Measurements from ENCODE around the gene ARHGEF19. TPM values are rescaled to one million over a fixed set of nuclear protein-coding genes. Genes with fewer than 3 reads are reported as not detected.

Gene ARHGEF19
- total and polyA plus RNA-seq, 8 donors: 10.4 to 67.7 (median 56.5) TPM

GRCh38 chr1:16174261-16174868 is 38.1 kb downstream of the ARHGEF19 start:
- intact Hi-C loops (cut with DNase I): no loop called here
- peaks cover 0 to 8% of the 10 kb centered on the region in 2 donors for H3K27me3 ChIP-seq

GRCh38 chr1:16173447-16174260 is 38.8 kb downstream of the ARHGEF19 start:
- peaks cover 0 to 15% of the 10 kb centered on the region in 2 donors for H3K27me3 ChIP-seq
- ATAC-seq: peak; percentile 79
- no peak for TF ChIP-seq CTCF (IDR thresholded peaks at IDR 0.05)
- H3K4me3 ChIP-seq: no peak overlapping the region
- peak overlapping the region; percentile 55 to 56 for H3K27ac ChIP-seq
- peaks cover 26 to 46% of the 10 kb centered on the region in 2 donors for H3K4me1 ChIP-seq
- no peaks in the 10 kb centered on the region for H3K36me3 ChIP-seq
- peak in 3 of 4 donors; percentile 71 to 92 (median 82) for DNase-seq
- intact Hi-C loops (cut with DNase I): no loop called here
- no peaks in the 10 kb centered on the region for H3K9me3 ChIP-seq

More at GRCh38 chr1:16174261-16174868, 38.1 kb downstream of the ARHGEF19 start:
- ATAC-seq (no peak), DNase-seq (no peak)
- TF ChIP-seq CTCF (IDR thresholded peaks at IDR 0.05): no peak
- H3K27ac ChIP-seq: no peak overlapping the region
- H3K9me3 ChIP-seq: no peaks in the 10 kb centered on the region
- peaks cover 29 to 46% of the 10 kb centered on the region in 2 donors for H3K4me1 ChIP-seq
- no peaks in the 10 kb centered on the region for H3K36me3 ChIP-seq
- H3K4me3 ChIP-seq: no peak overlapping the region

- DNase-seq (no peak), ATAC-seq (peak; percentile 55)
- intact Hi-C loops (cut with DNase I): no loop called here
- Histone ChIP-seq H3K36me3 (no peaks in the 10 kb centered on the region), H3K27me3 (peaks cover 0 to 22% of the 10 kb centered on the region in 2 donors), H3K9me3 (no peaks in the 10 kb centered on the region), H3K4me3 (no peak overlapping the region), H3K27ac (peak overlapping the region; percentile 55 to 56), H3K4me1 (peaks cover 25 to 51% of the 10 kb centered on the region in 2 donors)
- TF ChIP-seq CTCF (IDR thresholded peaks at IDR 0.05): no peak
These were observed 39.4 kb downstream of the ARHGEF19 start for GRCh38 chr1:16172964-16173446.

- DNase-seq: no peak
- H3K36me3 ChIP-seq: no peaks in the 10 kb centered on the region
These were observed 40.1 kb downstream of the ARHGEF19 start for GRCh38 chr1:16172218-16172830.

More at GRCh38 chr1:16172218-16172830, 40.1 kb downstream of the ARHGEF19 start:
- no peak for ATAC-seq
- H3K27ac ChIP-seq: no peak overlapping the region
- H3K4me1 ChIP-seq: peaks cover 25 to 58% of the 10 kb centered on the region in 2 donors
- H3K27me3 ChIP-seq: peaks cover 0 to 29% of the 10 kb centered on the region in 2 donors
- TF ChIP-seq CTCF (IDR thresholded peaks at IDR 0.05): no peak
- intact Hi-C loops (cut with DNase I): no loop called here
- H3K4me3 ChIP-seq: no peak overlapping the region
- no peaks in the 10 kb centered on the region for H3K9me3 ChIP-seq

All from left lung (tissue), 10 donors.